Esophagus (tissue), 2 donors: Measurements from ENCODE around the gene ZNF618. TPM values are rescaled to one million over a fixed set of nuclear protein-coding genes. Genes with fewer than 3 reads are reported as not detected.

Experiments used
- H3K27ac ChIP-seq, 2 donors: one replicate each; pipeline ENCODE4 v1.5.1; 2013; ENCODE audit warnings: low read depth in 2 of 2, mild to moderate bottlenecking in 2 of 2, inconsistent platforms in 1 of 2, low read length in 1 of 2, moderate library complexity in 1 of 2
- H3K27me3 ChIP-seq, 2 donors: one replicate each; pipeline ENCODE4 v1.6.1; 2013; ENCODE audit warnings: low read length in 2 of 2, control low read depth in 1 of 2, mild to moderate bottlenecking in 1 of 2; ENCODE audit not compliant: insufficient read depth in 2 of 2, control insufficient read depth in 1 of 2
- H3K36me3 ChIP-seq, 2 donors: one replicate each; pipeline ENCODE4 v1.6.1; 2013; ENCODE audit warnings: low read length in 1 of 2; ENCODE audit not compliant: control insufficient read depth in 2 of 2, insufficient read depth in 2 of 2
- H3K4me1 ChIP-seq, 2 donors: one replicate each; pipeline ENCODE4 v1.6.1; 2013; ENCODE audit warnings: low read length in 1 of 2; ENCODE audit not compliant: control insufficient read depth in 2 of 2, insufficient read depth in 2 of 2
- H3K4me3 ChIP-seq, 2 donors: one replicate each; pipeline ENCODE4 v1.5.1; 2013; ENCODE audit warnings: low read length in 2 of 2, mild to moderate bottlenecking in 2 of 2, low read depth in 1 of 2, moderate library complexity in 1 of 2
- H3K9me3 ChIP-seq, 2 donors: one replicate each; pipeline ENCODE4 v1.6.1; 2013; ENCODE audit warnings: mild to moderate bottlenecking in 2 of 2, low read depth in 1 of 2, low read length in 1 of 2, moderate library complexity in 1 of 2; ENCODE audit not compliant: control insufficient read depth in 2 of 2, insufficient read depth in 1 of 2
- WGBS, 2 donors: extraction: QIAGEN DNeasy Blood & Tissue Kit; methylation state at CpG; one replicate each; pipeline ENCODE4 v1.1.7; 2013; 5-methylcytosine and 5-hydroxymethylcytosine counted together
- polyA plus RNA-seq, 2 donors: library from polyadenylated mRNA; stranded (reverse); fragments of 200-250 nt; gene quantifications; one replicate each; pipeline ENCODE4 v1.2.3, GENCODE V29; 2013
- donor health status: healthy with polysubstance abuse.
- donor health status: Bipolar disorder and iron deficiency.

The ZNF618 gene
- polyA plus RNA-seq, 2 donors, result 0.56 to 1.0 TPM

DNA sequence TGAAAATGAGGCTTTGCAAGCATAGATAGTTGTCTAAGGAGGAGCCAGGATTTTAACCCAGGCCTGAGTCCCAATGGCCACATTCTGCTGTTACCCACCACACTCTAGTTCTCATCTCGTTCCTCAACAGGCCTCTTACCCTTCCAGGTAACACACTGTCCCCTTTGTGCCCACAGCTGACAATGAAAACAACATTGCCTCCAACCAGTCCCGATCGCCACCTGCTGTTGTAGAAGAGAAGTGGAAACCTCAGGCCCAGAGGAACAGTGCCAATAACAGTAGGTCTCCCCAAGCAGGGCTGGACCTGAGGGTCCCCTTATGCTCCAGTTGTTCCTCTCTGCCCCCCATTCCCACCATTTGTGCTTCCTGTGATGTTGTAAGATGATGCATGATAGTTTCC, 171.6 kb downstream of the ZNF618 start:
- Histone ChIP-seq H3K27me3 (no peaks in the 10 kb centered on the region), H3K4me1 (no peaks in the 10 kb centered on the region), H3K9me3 (peaks cover 0 to 5% of the 10 kb centered on the region in 2 donors), H3K27ac (no peak overlapping the region), H3K36me3 (peaks cover 0 to 14% of the 10 kb centered on the region in 2 donors), H3K4me3 (no peak overlapping the region)
- 68 to 77% methylated on average over 3 of the region's 3 CpGs for WGBS, 2 donors

DNA sequence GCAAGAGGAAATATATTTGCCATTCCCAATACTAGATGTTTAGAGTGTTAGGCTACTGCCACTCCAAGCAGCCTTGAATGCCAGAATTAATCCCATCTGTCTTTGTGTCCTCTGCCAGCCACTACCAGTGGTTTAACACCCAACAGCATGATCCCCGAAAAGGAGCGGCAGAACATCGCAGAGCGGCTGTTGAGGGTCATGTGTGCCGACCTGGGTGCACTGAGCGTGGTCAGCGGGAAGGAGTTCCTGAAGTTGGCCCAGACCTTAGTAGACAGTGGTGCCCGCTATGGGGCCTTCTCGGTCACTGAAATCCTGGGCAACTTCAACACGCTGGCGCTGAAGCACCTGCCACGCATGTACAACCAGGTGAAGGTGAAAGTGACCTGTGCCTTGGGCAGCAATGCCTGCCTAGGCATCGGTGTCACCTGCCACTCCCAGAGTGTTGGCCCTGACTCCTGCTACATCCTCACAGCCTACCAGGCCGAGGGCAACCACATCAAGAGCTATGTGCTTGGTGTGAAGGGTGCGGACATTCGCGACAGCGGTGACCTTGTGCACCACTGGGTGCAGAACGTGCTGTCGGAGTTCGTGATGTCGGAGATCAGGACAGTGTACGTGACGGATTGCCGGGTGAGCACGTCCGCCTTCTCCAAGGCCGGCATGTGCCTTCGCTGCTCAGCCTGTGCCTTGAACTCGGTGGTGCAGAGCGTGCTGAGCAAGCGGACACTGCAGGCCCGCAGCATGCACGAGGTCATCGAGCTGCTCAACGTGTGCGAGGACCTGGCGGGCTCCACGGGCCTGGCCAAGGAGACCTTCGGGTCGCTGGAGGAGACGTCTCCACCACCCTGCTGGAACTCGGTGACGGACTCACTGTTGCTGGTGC, 172.7 kb downstream of the ZNF618 start:
- WGBS, 2 donors, result 96 to 97% methylated on average over 44 of the region's 44 CpGs
- Histone ChIP-seq H3K27me3 (no peaks in the 10 kb centered on the region), H3K9me3 (peaks cover 0 to 5% of the 10 kb centered on the region in 2 donors), H3K27ac (no peak overlapping the region), H3K36me3 (peaks cover 0 to 14% of the 10 kb centered on the region in 2 donors), H3K4me3 (no peak overlapping the region), H3K4me1 (no peaks in the 10 kb centered on the region)

GRCh38 chr9:114049441-114050225, 173.5 kb downstream of the ZNF618 start:
- Histone ChIP-seq H3K36me3 (peaks cover 0 to 14% of the 10 kb centered on the region in 2 donors), H3K4me1 (no peaks in the 10 kb centered on the region), H3K27me3 (no peaks in the 10 kb centered on the region), H3K27ac (no peak overlapping the region), H3K4me3 (no peak overlapping the region), H3K9me3 (peaks cover 0 to 5% of the 10 kb centered on the region in 2 donors)
- WGBS, 2 donors, result 95 to 96% methylated on average over 40 of the region's 40 CpGs

- H3K36me3 ChIP-seq, result peaks cover 0 to 14% of the 10 kb centered on the region in 2 donors
- no peak overlapping the region for H3K4me3 ChIP-seq
- WGBS, 2 donors, result 81 to 84% methylated on average over 11 of the region's 11 CpGs
- no peak overlapping the region for H3K27ac ChIP-seq
- H3K4me1 ChIP-seq, result no peaks in the 10 kb centered on the region
- H3K9me3 ChIP-seq, result peaks cover 0 to 5% of the 10 kb centered on the region in 2 donors
- no peaks in the 10 kb centered on the region for H3K27me3 ChIP-seq
Observed at GRCh38 chr9:114050226-114050568, 174.1 kb downstream of the ZNF618 start.

- Histone ChIP-seq H3K4me3 (no peak overlapping the region), H3K9me3 (peaks cover 0 to 5% of the 10 kb centered on the region in 2 donors), H3K27ac (no peak overlapping the region), H3K4me1 (no peaks in the 10 kb centered on the region), H3K27me3 (no peaks in the 10 kb centered on the region), H3K36me3 (peaks cover 0 to 14% of the 10 kb centered on the region in 2 donors)
- 89 to 91% methylated on average over 6 of the region's 6 CpGs for WGBS, 2 donors
Observed at GRCh38 chr9:114050646-114051045, 174.5 kb downstream of the ZNF618 start.

DNA sequence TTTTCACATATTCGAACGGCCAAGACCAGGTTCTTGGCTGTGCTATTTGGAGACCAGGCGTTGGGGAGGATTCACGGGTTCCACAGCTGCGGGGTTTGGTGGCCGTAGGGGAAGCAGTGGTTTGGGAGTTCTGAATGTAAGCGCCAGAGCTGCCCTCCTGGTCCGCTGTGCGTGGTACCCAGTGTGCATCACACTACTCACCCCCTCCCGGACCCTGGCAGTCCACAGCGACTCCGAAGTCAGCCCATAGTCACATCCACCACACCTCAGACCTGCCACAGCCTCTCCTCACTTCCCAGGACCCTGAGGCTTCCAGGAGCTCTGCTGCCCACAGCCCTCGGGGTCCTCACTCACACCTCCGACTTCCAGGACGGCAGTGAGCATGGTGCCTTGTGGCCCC, 175.2 kb downstream of the ZNF618 start:
- Histone ChIP-seq H3K27me3 (no peaks in the 10 kb centered on the region), H3K4me1 (no peaks in the 10 kb centered on the region), H3K9me3 (peaks cover 0 to 5% of the 10 kb centered on the region in 2 donors), H3K27ac (no peak overlapping the region), H3K36me3 (peaks cover 0 to 14% of the 10 kb centered on the region in 2 donors), H3K4me3 (no peak overlapping the region)
- 91 to 94% methylated on average over 15 of the region's 15 CpGs for WGBS, 2 donors

DNA sequence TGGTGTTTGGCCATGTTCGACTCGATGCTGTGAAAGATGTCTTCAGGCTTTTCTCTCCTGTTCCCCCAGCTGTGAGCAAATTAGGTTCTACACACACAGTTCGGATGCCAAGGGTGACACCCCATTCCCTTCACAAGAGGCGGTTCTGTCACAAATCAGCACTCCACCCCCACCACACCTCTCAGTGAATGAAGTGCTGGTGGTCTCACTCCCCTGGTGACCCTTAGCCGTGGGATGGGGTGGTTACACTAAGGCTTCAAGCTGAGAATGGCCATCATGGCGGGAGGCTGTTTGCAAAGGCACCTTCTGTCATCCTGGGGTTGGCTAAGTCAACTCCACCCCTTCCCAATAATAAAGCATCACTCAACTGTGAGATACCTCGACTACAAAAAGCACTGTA, 175.6 kb downstream of the ZNF618 start:
- no peak overlapping the region for H3K27ac ChIP-seq
- peaks cover 0 to 14% of the 10 kb centered on the region in 2 donors for H3K36me3 ChIP-seq
- no peak overlapping the region for H3K4me3 ChIP-seq
- no peaks in the 10 kb centered on the region for H3K4me1 ChIP-seq
- 78 to 84% methylated on average over 7 of the region's 7 CpGs for WGBS, 2 donors
- H3K9me3 ChIP-seq, result peaks cover 0 to 5% of the 10 kb centered on the region in 2 donors
- H3K27me3 ChIP-seq, result no peaks in the 10 kb centered on the region

DNA sequence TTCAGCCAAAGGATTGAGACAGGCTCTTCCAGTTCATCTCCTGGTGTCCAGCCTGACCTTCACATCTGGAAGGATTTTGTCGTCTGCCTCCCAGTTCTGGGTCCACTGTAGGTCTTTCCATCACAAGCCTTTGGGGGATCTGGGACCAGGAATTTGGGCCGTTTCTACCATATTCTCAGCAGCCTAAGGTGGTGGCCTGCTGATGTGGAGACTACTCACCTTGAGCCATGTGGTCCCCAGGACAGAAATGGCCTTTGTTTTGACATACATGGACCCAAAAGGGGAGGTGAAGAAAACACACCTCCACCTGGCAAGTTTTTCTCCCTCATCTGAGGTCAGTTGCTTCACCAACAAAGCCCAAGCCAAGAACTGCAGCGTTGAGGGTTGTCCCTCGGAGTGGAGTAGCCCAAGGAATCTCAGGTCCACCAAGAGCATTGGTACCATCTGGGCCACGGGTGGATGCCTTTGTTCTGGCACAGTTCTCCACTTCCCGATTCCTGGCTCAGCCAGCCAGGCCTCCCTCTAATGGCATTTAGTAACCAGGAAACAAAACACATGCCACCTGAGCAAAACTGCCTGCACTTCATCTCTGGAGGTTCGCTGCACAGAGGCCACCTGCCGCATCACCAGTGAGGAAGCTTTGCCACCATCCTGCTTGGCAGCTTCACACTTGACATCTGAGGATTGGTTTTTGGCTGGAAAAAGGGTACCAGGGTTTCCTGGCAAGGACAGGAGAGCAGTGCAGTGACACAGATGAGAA, 177.3 kb downstream of the ZNF618 start:
- peaks cover 0 to 14% of the 10 kb centered on the region in 2 donors for H3K36me3 ChIP-seq
- H3K27me3 ChIP-seq, result no peaks in the 10 kb centered on the region
- H3K4me1 ChIP-seq, result peaks cover 0 to 2% of the 10 kb centered on the region in 2 donors
- 87 to 90% methylated on average over 8 of the region's 8 CpGs for WGBS, 2 donors
- H3K9me3 ChIP-seq, result peaks cover 0 to 5% of the 10 kb centered on the region in 2 donors
- H3K4me3 ChIP-seq, result no peak overlapping the region
- H3K27ac ChIP-seq, result no peak overlapping the region

DNA sequence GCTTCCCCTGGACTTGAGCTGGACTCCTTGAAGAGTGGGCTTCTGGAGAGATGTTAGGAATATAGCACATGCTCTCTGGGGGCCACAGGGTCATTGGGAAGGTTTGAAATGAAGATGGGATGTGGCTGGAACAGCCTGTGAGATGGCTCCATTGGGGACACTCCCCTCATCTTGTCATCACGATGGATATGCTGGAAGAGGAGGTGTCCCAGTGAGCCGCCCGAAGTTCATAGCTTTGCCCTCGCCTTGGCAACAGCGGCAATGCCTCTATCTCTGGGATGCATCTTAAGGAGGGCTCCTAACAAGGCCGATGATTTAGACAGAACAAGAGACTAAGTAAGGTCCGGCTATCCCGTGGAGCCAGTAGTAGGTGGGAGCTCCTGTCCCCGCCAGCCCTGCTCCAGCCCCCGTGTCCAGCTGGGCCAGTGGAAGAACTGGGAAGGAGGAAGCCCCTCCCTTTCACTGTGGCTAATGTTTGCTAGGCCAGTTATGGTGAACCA, 178.1 kb downstream of the ZNF618 start:
- Histone ChIP-seq H3K4me1 (peaks cover 0 to 2% of the 10 kb centered on the region in 2 donors), H3K36me3 (peaks cover 0 to 6% of the 10 kb centered on the region in 2 donors)
- 78 to 85% methylated on average over 10 of the region's 10 CpGs for WGBS, 2 donors

More for the DNA sequence above, 178.1 kb downstream of the ZNF618 start:
- Histone ChIP-seq H3K27me3 (no peaks in the 10 kb centered on the region), H3K4me3 (no peak overlapping the region), H3K27ac (no peak overlapping the region), H3K9me3 (peaks cover 0 to 2% of the 10 kb centered on the region in 2 donors)
